SH-SY5Y (cell line): Measurements from ENCODE around the gene DDX42.

Experiments
- GATA2 ChIP-seq: IDR thresholded peaks from 2 replicates; pipeline ENCODE4 v1.6.1; 2011; ENCODE audit warnings: mild to moderate bottlenecking, low read depth, low read length
- GATA3 ChIP-seq: IDR thresholded peaks from 2 replicates; pipeline ENCODE4 v1.6.1; 2011; ENCODE audit warnings: low read depth, mild to moderate bottlenecking, low read length, moderate library complexity

DNA sequence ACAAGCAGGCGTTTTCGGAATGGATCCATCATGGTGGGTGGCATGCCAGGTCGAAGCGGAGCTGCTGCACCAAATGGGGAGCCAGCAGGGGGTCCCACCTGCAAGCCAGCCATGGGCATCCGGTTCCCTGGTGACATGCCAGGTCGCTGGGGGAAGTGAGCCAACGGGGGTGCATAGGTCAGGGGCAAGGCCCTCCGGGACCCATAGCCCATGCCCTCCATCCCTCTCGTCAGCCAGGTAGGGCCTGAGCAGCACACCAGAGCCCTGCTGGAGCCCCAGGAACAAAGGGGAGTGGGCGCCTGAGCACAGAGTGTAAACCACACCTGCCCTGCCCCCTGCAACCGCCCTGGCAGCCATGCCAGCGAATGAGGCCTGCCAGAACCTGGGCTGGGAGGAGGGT, 63.5 kb downstream of the DDX42 start:
- TF ChIP-seq GATA3 (no peak), GATA2 (no peak)
